HG03558 (cell line): ENCODE results near the gene GFOD1.

ENCODE experiments used
- ATAC-seq: cut with Tn5 transposase; IDR thresholded peaks from one replicate; pipeline ENCODE4 v1.9.1; 2021; ENCODE audit warnings: moderate number of reproducible peaks; ENCODE audit not compliant: unreplicated experiment; ENCODE audit errors: extremely low read depth

GFOD1 gene

DNA sequence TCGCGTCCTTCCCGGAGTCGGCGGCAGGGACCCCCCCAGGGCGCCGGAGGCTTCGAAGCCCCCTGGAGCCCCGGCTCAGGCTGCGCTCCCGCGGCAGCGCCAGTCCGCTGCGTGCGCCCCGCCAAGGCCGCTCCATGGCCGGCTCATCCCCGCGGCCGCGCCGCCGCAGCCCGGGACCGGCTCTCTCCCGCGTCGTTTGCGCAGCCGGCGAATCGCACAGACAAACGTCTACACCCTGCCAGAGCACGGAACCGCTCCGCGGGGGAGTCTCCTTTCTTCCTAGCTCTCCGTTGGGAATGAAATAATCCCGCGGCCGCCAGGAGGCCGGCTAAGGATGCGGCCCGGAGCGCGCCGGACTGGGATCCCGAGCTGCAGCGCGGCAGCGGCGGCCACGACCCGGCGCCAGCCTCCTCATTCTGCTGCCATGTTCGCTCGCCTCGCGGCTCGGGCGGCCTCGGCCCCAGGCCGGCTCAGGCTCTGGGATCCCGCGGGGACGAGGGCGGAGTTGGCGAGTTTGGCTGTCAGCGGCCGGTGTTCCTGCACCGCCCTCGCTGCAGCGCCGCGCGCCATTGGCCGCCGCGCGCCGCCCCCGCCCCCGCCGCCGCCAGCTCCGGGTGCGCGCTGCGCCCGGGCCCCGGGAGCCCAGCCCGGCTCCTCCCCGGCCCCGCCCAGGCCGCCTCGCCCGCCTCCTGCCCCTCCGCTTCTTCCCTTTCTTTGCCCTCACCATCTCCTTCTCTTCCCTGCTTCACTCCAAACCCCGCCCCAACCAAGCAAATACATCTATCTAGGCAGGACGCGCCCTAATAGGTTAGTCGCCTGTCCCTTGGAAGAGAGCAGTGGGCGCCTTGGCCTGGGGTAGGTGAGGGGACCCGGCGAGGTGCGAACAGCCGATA lies at the start of gene GFOD1:
Gene GFOD1 (minus strand): TSS at position 479 of the 893 bp plus-strand sequence. CDS start 710 bp downstream, outside the sequence.
- ATAC-seq: peak; percentile 74

GRCh38 chr6:13536796-13537526 lies 49.6 kb upstream of the GFOD1 start:
- ATAC-seq: no peak

GRCh38 chr6:13535306-13535705 lies 47.9 kb upstream of the GFOD1 start:
- ATAC-seq: no peak

DNA sequence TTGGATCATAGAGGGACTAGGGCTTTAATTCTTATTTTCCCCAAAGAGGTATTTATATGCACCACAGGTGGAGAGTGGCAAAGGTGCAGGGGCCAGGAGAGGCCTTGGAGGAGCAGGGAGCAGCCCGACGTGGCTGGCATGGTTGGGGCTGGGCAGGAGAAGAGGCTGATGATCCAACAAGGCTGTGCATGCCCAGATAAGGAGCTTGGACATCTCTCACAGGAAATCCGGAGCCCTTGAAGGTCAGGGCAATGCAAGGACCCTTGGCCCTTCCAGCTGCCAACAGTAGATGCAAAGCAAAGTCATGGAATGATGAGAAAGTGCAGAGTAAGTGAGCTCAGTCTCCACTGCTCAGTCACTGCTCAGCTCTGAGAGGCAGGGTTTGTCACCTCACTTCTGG lies 47.1 kb upstream of the GFOD1 start:
- no peak for ATAC-seq

DNA sequence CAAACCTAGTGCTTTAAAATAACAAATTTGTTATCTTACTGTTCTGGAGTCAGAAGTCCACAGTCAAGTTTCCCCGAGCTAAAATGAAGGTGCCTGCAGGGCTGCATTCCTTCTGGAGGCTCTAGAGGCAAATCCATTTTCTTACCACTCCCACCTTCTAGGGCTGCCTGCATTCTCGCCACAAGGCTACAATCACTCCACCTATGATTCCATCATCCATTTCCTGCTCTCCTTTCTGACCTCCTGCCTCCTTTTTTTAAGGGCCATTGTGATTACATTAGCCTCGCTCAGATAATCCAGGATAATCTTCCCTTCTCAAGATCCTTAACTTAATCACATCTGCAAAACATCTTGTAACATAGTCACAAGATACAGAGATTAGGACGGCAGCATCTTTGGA lies 44.6 kb upstream of the GFOD1 start:
- ATAC-seq: no peak

DNA sequence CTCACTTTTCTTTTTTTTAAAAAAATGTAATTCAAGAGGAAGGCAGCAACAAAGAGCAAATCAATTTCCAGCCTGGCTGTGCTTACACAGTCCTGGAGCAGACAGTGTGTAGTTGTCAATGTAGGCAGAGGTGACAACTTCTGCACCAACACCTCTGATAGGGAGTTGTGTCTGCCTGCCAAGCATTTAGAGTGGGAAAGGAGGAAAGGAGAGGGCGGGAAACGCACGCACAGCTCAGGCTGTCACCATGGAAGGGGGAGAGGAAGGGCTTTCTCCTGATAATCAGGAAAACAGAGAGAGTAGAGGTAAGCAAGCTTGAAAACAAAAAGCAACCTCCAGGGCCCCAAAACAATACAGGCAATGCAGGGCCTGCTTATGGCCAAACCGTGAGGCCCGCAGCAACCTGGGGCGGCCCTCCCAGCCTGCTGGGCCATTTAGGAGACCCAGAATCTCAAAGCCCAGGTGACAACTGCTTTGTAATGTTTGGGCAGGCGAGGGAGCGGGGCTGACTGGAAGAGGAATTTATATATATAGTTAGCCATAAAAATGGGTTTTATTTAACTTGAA lies 41.5 kb upstream of the GFOD1 start:
- ATAC-seq: no peak

GRCh38 chr6:13528232-13528631 lies 40.8 kb upstream of the GFOD1 start:
- ATAC-seq: no peak

- no peak for ATAC-seq
These were observed 40.3 kb upstream of the GFOD1 start for GRCh38 chr6:13527671-13528056.

DNA sequence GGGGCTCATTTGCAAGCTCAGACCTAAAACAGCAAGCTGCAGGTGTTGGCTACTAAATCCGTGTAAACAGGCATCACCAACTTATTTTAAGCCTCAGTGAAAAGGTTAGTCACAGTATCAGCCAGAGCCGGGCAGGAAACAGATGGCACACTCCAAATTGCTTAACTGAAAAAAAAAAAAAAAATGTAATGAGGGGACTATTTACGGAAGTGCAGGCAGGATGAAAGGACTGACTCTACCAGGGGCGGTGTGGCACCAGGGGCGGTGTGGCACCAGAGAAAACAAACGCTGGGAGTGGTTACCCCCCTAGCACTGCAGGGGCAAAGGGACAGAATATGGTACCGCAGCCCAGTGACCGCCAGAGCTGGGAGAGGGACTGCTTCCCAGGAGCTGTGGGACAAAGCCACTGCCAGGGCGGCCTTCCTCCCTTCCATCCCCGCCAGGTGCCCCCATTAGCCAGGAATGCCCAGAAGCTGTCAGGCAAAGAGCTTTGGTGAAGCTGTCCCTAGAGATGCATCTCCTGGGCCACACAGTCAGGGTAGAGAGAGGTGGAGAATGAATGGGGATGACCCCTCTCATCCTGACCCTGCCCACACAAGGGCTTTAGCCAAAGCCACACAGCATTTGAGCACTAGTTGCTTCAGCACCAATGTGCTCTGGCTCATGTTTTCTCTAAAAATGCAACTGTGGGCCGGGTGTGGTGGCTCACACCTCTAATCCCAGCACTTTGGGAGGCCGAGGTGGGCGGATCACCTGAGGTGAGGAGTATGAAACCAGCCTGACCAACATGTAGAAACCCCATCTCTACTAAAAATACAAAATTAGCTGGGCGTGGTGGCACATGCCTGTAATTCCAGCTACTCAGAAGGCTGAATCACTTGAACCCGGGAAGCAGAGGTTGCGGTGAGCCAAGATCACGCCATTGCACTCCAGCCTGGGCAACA lies 39.6 kb upstream of the GFOD1 start:
- peak; percentile 62 for ATAC-seq

GRCh38 chr6:13526357-13526726 lies 38.9 kb upstream of the GFOD1 start:
- ATAC-seq: no peak

DNA sequence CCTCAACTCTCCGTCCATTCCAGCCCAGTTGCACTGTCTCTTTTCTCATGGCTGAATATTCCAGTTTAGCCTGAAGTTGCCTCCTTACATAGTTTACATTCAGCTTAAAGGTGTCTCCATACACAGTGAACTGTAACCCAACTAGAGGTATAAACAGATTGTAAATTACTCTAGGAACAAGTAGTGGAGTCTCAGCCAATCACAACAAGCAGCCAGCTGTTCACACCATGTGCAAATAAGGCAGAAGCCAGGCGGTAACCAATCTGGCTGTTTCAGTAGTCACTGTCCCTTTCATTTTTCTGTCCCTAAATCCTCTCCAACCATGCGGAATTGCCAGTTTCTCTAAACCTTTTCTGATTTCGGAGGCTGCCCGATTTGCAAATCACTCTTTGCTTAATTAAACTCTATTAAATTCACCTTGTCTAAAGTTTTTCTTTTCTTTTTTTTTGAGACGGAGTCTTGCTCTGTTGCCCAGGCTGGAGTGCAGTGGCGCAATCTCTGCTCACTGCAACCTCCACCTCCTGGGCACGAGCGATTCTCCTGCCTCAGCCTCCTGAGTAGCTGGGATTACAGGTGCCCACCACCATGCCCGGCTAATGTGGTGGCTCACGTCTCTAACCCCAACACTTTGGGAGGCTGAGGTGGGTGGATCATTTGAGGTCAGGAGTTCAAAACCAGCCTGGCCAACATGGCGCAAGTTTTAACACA lies 37.6 kb upstream of the GFOD1 start:
- no peak for ATAC-seq

DNA sequence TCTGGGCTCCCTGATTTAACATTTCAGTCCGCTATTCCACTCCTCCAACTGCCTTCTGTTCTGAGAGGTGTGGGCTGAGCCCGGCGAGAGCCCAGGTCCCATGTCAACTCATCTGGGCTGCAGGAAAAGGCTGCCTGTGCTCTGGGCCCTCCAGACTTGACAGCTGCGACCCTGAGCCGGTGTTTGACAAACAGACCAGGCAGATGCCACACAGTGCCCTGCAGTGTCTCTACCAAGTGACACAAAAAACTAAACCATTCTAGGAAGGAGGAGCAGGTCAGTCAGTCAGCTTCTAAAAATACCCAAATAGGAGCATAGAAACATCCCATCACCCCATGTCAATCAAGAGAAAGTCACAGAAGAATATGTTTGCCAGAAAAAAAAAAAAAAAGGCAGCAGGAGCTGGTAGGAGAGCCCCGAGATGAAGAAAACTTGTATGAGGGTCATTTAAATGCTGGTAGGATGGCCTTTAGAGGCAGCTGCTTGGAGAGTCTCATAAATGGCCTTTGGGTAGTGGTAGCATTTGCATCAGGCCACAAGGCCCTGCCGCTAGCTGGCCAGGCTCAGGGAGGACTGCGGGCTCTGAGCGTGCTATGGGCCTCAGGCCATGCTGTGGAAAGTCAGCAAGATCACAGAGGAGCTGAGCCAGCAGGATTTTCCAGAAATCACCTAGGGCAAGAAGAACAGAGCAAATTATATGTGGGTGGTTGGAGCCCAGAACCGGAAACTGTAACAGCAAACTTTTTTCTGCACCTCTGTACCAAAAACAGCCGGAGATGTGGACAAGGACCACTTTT lies 36.6 kb upstream of the GFOD1 start:
- no peak for ATAC-seq

GRCh38 chr6:13522656-13523055 lies 35.3 kb upstream of the GFOD1 start:
- ATAC-seq: no peak

DNA sequence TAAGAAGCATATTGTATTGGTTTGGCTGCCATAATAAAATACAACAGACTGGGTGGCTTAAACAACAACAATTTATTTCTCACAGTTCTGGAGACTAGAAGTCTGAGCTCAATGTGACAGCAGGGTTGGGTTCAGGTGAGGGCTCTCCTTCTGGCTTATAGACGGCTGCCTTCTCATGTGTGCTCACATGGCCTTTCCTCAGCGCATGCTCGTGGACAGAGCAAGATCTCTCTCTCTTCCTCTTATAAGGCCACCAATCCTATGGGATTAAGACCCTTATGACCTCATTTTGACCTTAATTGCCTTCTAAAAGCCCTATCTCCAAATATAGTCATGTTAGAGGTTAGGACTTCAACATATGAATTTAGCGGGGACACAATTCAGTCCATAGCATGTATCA lies 32.4 kb upstream of the GFOD1 start:
- ATAC-seq: no peak

GRCh38 chr6:13517116-13517515 lies 29.7 kb upstream of the GFOD1 start:
- ATAC-seq: no peak

DNA sequence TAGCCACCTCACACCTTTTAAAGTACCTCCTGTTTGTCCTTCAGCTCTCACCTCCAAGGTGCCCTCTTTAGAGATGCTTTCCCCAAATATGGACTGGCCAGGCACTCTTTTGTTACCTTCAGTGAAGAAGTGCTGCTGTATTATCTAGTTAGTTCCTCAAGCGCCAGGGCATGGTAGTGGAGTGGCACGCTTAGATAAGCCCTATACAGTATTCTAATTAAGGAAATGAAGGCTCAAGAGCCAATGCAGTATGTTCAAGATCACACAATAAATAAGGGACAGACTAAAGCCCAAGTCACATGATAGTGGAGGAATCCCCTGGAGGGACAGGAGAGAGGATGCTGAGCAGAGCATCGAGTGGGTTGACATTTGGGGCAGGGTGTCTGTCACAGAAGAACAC lies 28.5 kb upstream of the GFOD1 start:
- no peak for ATAC-seq

- no peak for ATAC-seq
These were observed 26.5 kb upstream of the GFOD1 start for GRCh38 chr6:13513626-13514502.

DNA sequence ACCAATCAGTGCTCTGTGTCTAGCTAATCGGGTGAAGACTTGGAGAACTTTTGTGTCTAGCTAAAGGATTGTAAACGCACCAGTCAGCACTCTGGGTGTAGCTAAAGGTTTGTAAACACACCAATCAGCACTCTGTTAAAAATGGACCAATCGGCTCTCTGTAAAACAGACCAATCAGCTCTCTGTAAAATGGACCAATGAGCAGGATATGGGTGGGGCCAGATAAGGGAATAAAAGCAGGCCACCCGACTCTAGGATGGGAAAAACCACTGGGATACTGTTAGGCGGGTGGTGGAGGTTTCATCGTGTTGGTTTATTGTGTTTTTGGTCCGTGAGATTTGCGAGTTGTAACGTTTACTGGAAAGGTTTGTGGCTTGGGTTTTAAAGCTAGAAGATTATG lies 25.5 kb upstream of the GFOD1 start:
- no peak for ATAC-seq
